SKM-1 (cell line): Measurements from ENCODE around the gene ESYT2.

Experiments used
- DNase-seq: peaks from one replicate; lab custom pipeline; 2025; ENCODE audit not compliant: unreplicated experiment; lab: John Stamatoyannopoulos, UW

The ESYT2 gene

DNA sequence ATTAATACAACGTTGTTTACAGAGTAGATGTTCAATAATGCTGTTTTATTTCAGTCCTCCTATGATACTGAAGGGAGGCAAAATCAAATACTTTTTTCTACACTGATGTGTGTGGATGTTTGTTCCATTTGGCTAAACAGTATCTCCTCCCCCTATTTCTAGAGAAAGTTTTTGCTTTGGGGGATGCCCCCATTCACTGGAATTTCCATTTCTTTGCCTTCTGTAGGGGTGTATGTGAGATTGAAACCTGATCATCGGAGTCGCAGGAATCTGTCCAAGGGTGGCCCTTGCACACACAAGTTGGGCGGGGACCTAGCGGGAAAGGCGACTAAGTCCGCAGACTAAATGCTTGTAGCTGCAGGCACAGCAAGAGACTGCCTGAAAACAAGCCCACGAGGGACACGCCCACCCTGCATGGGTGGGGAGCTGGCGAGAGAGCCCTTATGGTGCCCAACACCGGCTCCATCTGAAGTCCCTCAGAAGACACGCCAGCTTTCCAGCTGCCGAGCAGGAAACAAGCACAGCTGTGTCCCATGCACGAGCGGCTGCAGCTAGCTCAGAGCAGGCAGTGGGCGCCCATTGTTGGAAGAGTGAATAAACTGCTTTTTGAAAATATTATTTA is 58.0 kb downstream of the ESYT2 start:
- DNase-seq: no peak

DNA sequence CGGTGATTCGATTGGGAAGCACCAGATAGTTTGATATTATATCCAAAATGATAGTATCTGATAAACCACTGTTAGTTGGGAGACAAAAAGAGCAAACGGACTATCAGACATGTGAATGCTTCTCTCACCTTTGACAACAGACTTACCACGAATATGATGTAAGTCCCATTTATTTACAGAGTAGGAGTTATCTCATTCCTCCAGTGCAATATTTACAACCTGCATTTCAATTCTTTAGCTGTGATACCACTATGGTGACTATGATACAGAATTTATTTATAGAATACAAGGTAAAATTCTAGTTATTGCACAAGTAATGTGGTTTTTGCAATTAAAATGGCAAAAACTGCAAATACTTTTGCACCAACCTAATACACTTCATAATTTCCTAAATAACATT is 61.6 kb downstream of the ESYT2 start:
- DNase-seq: no peak

DNA sequence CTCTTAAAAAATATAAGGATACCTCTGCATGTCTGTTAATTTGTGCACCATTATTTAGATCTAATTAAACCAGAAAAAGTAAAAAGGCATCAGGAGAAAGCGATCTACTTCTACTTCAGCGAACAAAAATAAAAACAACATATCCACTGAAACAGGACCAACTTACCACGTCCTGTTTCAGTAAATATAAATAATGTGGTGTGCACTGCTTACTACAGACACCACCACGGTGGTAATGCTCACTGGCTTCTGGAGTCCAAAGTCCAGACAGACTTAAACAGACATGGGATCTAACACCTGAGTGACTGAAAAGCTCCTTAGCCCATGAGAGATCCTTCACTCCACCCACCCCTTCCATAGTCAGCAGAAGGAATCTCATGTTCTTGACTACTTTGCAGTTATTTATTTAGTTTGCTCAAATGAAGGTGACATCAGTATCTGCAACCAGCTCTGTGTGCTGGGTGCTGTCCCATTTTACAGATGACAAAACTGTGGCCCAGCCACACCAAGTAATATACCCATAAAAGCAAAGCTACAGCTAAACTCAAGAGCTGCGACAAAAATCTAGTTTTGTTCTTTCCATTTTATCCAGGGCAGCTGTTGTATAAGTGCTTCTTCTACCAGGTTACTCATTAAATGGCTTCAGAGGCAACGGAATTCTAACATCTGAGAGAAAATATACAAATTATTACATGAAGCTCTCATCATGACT is 62.6 kb downstream of the ESYT2 start:
- no peak for DNase-seq

DNA sequence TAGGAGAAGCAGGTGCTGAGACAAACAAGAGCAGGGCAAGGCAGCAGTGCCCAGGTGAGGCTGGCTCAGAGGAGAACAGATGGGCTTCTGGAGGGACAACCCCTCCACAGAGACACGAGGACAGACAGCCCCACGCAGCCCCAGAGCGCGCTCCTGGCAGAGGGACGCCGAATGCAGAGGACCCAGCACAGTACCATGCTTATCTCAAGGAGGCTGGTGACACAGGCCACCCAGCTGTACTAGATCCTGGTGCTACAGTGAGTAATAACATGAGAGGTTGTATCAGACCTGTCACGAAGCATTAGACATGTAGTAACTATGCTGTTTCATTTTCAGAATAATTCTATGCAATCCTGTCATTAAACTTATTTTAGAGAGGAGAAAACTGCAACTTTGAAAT is 64.3 kb downstream of the ESYT2 start:
- DNase-seq: no peak

DNA sequence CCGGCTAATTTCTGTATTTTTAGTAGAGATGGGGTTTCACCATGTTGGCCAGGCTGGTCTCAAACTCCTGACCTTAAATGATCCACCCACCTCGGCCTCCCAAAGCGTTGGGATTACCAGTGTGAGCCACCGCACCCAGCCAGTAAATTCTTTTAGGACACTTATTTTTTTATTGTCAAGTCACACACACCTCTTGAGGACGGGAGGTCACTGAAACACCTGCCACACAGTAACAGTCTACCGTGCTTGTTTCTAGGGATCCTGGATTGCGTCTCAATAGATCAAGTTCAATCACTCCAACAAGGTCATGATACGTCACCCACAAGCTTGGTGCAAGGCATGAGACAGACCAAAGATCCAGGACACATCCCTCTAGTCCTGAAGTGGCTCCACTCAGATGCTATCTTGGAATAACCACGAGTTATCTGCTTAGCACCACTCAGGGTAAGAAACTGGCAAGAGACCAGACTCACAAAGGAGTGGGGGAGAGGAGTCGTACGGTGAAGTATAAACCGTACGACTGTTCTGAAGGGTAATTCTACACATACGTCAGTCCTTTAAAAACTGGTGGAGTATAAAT is 65.8 kb downstream of the ESYT2 start:
- DNase-seq: no peak

DNA sequence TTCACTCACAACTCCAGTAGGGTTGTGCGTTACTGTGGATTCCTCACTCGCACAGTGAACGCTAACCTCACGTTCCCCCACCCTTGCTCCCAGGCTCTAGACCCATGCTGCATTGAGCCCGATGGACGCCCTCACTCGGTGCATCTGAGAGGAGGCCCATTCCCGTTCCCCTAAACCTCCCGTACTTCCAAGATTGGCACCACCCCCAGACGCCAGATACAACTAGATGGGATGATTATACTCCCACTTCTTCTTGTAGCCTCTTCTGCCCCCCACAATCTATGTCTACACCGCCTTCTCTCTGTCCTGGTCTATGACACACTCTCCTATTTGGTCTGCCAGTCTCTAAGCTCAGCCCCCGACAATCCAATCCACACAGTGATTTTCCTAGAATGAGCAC is 67.4 kb downstream of the ESYT2 start:
- no peak for DNase-seq

GRCh38 chr7:158760936-158761335 is 68.4 kb downstream of the ESYT2 start:
- no peak for DNase-seq

DNA sequence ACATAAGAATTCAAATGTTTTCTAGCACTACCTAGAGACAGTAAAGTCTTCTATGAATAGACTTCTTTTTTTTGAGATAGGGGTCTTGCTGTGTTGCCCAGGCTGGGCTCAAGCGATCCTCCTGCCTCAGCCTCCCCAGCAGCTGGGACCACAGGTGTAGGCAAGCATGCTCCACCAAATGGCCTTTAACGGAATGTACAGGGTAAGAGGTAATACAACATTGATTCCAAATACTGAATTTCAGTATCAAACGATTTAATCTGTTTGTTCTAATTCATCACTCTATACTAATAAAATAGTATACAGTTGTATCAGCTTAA is 68.9 kb downstream of the ESYT2 start:
- DNase-seq: no peak

- DNase-seq: no peak
Observed at GRCh38 chr7:158759749-158760444, 69.4 kb downstream of the ESYT2 start.

DNA sequence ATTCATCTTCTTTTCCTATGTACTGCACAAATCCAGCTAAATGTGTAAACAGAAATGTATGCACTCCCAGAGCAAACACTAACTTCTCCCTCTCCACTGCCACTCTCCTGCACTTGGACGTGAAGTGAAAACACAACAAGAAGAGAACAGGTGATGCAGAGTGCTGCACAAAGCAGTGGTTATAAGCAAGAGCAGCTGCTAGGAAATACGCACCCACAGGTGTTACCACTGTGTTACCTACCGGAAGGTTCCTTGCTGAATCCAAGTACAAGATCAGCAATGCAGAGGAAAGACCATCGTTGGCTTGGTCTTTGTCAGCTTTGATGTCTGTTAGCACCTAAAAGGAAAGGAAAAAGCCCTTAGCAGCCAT is 70.1 kb downstream of the ESYT2 start:
- no peak for DNase-seq

- DNase-seq: no peak
Observed at GRCh38 chr7:158758586-158759244, 70.6 kb downstream of the ESYT2 start.

DNA sequence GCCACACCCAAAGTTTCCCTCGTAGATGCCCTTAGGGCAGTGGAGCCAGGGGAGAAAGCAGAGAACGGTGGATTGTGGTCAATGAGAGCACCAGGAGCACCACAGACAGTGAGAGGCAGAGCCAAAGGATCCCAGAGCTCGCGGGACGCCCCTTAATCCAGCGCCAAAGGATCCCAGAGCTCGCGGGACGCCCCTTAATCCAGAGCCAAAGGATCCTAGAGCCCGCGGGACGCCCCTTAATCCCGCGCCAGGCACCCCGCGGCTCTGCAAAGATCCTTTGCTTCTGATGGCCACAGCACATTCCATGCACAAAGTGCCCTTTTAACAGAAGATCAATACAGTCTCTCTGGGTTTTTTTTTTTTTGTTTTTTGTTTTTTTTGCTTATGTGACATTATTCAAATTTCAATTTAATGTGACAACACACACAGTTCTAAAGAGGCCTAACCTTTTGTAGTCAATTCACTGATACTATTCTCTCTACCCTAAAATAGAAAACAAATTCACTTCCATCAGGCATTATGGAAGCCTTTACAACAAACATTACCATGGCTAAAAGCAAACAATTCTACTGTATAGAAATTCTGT is 71.8 kb downstream of the ESYT2 start:
- no peak for DNase-seq

GRCh38 chr7:158754746-158755444 is 74.4 kb downstream of the ESYT2 start:
- DNase-seq: no peak

GRCh38 chr7:158753900-158754299 is 75.4 kb downstream of the ESYT2 start:
- no peak for DNase-seq

DNA sequence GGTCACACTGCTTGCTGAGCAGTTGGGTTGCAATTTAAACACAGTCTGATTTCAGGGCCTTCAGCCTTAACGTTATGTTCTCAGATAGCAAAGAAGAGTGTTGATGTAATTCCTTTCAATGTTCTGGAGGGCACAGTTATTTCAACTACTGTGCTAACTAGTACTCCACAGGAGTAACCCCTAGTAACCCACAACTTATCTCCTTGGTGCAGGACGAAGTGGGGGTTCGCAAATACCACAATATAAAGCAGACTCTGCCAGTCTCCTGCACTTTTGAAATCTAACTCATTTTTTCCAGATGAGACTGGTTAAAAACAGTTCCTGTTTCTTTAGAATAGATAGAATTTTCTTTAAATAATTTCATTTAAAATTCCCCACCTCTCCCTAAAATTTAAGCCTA is 77.6 kb downstream of the ESYT2 start:
- no peak for DNase-seq

DNA sequence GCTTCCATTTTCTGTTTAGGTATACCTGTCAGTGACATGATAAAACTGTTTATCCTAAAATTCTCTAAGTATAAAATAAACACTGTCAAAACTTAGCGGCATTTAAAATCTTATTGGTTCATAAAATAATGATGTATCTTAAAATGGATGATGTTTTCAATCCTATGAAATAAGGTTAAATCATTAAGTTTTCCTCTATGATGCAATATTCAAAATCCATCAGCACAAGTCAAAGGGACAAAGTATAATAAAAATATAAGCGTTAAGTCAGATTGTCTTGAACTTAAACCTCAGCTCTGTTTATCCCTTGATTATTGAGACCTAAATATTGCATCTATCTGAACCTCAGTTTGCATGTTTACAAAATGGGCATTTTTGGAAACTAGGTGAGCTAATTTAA is 78.1 kb downstream of the ESYT2 start:
- DNase-seq: no peak

- DNase-seq: no peak
Observed at GRCh38 chr7:158750702-158751101, 78.6 kb downstream of the ESYT2 start.

DNA sequence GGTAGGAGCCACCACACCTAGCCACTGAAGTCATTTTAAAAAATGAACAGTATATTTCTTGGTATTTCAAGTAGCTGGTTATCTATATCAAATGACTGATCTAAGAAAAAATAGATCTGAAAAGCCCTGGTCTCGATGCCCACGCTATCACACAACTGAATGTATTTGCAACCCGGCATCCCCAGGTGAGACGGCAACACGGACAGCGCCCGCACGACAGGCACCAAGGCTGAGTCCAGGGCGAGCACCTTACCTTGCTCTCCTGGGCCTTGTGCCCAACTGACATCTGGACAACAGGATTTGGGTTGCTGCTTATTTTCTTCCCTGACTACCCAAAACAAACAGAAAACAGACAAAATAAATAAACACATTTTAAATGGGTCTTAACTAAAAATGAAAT is 79.9 kb downstream of the ESYT2 start:
- DNase-seq: no peak

DNA sequence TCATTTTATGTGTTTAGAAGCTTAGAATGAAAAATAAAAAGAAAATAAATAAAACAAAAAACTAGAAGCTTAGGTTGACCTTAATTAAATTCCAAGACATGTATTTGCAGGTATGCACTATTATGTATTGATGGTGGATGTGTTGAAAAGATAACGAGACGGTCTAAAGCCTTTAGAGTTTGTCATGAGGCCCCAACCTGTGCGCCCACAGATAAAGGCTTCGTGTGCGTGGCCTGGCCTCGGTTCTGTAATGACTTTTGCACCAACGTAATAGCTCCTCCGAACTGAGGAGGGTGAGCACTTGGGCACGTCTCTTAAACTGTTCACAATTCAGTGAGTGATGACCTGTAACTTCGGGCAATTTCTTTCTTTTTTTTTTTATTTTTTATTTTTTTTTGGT is 81.0 kb downstream of the ESYT2 start:
- DNase-seq: no peak

GRCh38 chr7:158747408-158747807 is 81.9 kb downstream of the ESYT2 start:
- DNase-seq: no peak

- no peak for DNase-seq
Observed at GRCh38 chr7:158746957-158747356, 82.4 kb downstream of the ESYT2 start.
